Immature natural killer cell (primary cell): Measurements from ENCODE around the gene ADAMTS10. TPM values are rescaled to one million over a fixed set of nuclear protein-coding genes. Genes with fewer than 3 reads are reported as not detected.
A peak's percentile ranks its signal among the peaks of the same experiment; 100 is the strongest.

ENCODE experiments used
- DNase-seq, 3 donors: peaks; one replicate each; pipeline ENCODE4 v3.0.0; 2022; ENCODE audit warnings: mixed read lengths in 1 of 3
- H3K27ac Mint-ChIP-seq, 6 donors: one replicate each; pipeline ENCODE4 v1.8.0; 2020; ENCODE audit warnings: mixed read lengths in 6 of 6, mild to moderate bottlenecking in 5 of 6, inconsistent platforms in 4 of 6, moderate library complexity in 3 of 6
- H3K27me3 Mint-ChIP-seq, 3 donors: one replicate each; pipeline ENCODE4 v1.8.0; 2020 to 2021; ENCODE audit warnings: low read depth in 3 of 3, mild to moderate bottlenecking in 3 of 3, mixed read lengths in 3 of 3, moderate library complexity in 3 of 3, inconsistent platforms in 1 of 3
- H3K36me3 Mint-ChIP-seq, 3 donors: one replicate each; pipeline ENCODE4 v1.8.0; 2020; ENCODE audit warnings: mixed read lengths in 3 of 3, inconsistent platforms in 2 of 3, mild to moderate bottlenecking in 2 of 3
- H3K4me1 Mint-ChIP-seq, 2 donors: one replicate each; pipeline ENCODE4 v1.8.0; 2020; ENCODE audit warnings: inconsistent platforms in 2 of 2, mild to moderate bottlenecking in 2 of 2, mixed read lengths in 2 of 2, moderate library complexity in 1 of 2
- H3K4me3 Mint-ChIP-seq, 5 donors: one replicate each; pipeline ENCODE4 v1.8.0; 2020; ENCODE audit warnings: mild to moderate bottlenecking in 5 of 5, mixed read lengths in 5 of 5, inconsistent platforms in 3 of 5, moderate library complexity in 3 of 5
- H3K9me3 Mint-ChIP-seq, 6 donors: one replicate each; pipeline ENCODE4 v1.8.0; 2020; ENCODE audit warnings: mild to moderate bottlenecking in 6 of 6, mixed read lengths in 6 of 6, inconsistent platforms in 4 of 6, moderate library complexity in 3 of 6
- polyA plus RNA-seq, 3 donors: library from polyadenylated mRNA; unstranded; fragments of 300-500 nt; fragmentation: Illumina TruSeq; gene quantifications; one replicate each; pipeline ENCODE4 v1.2.3, GENCODE V29; 2021

Gene ADAMTS10
- polyA plus RNA-seq, 3 donors from 2014 or later, result 1.4 to 7.4 (median 2.3) TPM

DNA sequence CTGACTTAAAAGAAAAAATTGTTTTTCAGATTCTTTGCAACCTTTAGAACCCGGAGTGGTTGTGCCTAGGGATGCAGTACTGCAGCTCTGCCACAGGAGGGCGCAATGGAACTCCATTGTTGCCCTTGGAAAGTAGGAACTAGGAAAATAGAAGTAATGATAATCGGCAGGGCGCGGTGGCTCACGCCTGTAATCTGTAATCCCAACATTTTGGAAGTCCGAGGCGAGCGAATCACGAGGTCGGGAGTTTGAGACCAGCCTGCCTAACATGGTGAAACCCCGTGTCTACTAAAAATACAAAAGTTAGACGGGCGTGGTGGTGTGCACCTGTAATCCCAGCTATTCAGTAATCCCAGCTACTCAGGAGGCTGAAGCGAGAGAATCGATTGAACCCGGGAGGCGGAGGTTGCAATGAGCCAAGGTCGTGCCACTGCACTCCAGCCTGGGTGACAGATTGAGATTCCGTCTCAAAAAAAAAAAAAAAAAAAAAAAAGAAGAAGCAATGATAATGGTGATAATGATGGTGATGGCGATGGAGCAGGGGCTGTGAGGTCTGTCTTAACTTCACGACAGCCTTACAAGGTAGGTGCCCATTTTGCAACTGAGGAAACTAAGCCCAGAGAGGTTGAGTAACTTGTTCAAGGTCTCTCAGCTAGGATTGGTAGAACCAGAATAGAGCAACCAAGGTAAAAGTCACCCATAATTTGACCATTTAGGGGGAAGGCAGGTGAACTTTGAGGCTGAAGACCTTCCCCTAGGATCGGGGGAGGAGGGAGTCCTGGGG is 5.5 kb upstream of the ADAMTS10 start:
- Mint-ChIP-seq H3K4me1 (peaks cover 42 to 46% of the 10 kb centered on the region in 2 donors), H3K27me3 (peaks cover 12 to 21% (median 12%) of the 10 kb centered on the region in 3 donors), H3K36me3 (no peaks in the 10 kb centered on the region), H3K27ac (peak overlapping the region in 5 of 6 donors; percentile 51 to 91 (median 88)), H3K4me3 (peak overlapping the region; percentile 23 to 72 (median 46)), H3K9me3 (no peaks in the 10 kb centered on the region)
- peak; percentile 61 to 67 (median 65) for DNase-seq

DNA sequence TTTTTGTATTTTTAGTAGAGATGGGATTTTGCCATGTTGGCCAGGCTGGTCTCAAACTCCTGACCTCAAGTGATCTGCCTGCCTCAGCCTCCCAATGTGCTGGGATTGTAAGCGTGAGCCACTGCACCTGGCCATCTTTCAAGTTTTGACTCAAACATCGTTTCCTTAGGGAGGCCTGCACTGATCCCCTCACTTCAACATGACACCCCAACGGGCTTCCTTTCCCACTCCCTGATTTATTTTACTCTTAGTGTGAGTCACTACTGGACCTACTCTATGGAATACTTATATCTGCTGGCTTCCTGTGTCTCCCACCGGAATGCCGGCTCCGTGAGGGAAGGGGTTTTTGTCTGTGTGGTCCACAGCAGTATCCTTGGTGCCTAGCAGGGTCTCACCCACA is 4.5 kb upstream of the ADAMTS10 start:
- Mint-ChIP-seq H3K27ac (peak overlapping the region; percentile 51 to 91 (median 86)), H3K9me3 (no peaks in the 10 kb centered on the region), H3K4me1 (peaks cover 46 to 49% of the 10 kb centered on the region in 2 donors), H3K4me3 (peak overlapping the region in 4 of 5 donors; percentile 0 to 60 (median 20)), H3K27me3 (peaks cover 14 to 21% (median 16%) of the 10 kb centered on the region in 3 donors), H3K36me3 (peaks cover 0 to 3% (median 0%) of the 10 kb centered on the region in 3 donors)
- no peak for DNase-seq

DNA sequence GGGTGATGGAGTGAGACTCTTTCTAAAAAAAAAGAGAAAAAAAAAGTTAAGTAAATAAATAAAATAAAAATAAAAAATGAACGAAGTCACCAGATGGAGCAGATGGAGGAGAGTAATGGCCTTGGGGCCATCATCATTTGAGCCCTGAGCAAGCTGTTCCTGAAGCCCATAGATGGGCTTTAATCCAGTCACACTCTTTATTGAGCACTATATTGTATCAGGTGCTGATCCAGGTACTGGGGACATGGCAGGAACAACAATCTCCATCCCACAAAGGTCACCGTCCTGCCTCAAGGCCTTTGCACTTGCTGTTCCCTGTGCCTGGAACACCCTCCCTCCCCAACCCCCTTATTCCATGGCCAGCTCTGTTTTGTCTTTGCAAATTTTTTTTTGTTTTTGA is 3.9 kb upstream of the ADAMTS10 start:
- Mint-ChIP-seq H3K27me3 (peaks cover 17 to 25% (median 22%) of the 10 kb centered on the region in 3 donors), H3K4me3 (no peak overlapping the region), H3K36me3 (peaks cover 0 to 7% (median 0%) of the 10 kb centered on the region in 3 donors), H3K27ac (peak overlapping the region in 5 of 6 donors; percentile 51 to 91 (median 91)), H3K4me1 (peaks cover 51 to 55% of the 10 kb centered on the region in 2 donors), H3K9me3 (no peaks in the 10 kb centered on the region)
- no peak for DNase-seq

DNA sequence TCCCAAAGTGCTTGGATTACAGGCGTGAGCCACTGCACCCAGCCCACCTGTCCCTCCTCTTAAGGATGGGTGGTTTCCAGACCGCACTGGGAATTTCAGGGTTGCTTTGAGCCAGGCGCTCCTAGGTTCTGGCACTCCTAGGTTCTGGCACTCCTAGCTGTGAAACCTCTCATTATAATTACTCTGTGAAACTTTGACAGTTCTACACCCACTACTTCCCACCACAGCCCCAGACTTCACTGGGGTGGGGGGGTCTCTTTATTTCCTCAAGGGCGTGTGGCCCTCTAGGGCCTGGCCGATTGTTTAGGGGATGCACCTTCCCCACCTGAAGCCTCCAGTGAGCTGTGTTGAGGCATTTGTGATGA is 2.3 kb upstream of the ADAMTS10 start:
- peak overlapping the region; percentile 78 to 89 (median 80) for H3K4me3 Mint-ChIP-seq
- peaks cover 64 to 70% of the 10 kb centered on the region in 2 donors for H3K4me1 Mint-ChIP-seq
- H3K27me3 Mint-ChIP-seq, result peaks cover 22 to 29% (median 24%) of the 10 kb centered on the region in 3 donors
- no peaks in the 10 kb centered on the region for H3K9me3 Mint-ChIP-seq
- peak overlapping the region; percentile 81 to 98 (median 96) for H3K27ac Mint-ChIP-seq
- H3K36me3 Mint-ChIP-seq, result peaks cover 0 to 11% (median 0%) of the 10 kb centered on the region in 3 donors
- DNase-seq, result peak; percentile 58 to 71 (median 67)

DNA sequence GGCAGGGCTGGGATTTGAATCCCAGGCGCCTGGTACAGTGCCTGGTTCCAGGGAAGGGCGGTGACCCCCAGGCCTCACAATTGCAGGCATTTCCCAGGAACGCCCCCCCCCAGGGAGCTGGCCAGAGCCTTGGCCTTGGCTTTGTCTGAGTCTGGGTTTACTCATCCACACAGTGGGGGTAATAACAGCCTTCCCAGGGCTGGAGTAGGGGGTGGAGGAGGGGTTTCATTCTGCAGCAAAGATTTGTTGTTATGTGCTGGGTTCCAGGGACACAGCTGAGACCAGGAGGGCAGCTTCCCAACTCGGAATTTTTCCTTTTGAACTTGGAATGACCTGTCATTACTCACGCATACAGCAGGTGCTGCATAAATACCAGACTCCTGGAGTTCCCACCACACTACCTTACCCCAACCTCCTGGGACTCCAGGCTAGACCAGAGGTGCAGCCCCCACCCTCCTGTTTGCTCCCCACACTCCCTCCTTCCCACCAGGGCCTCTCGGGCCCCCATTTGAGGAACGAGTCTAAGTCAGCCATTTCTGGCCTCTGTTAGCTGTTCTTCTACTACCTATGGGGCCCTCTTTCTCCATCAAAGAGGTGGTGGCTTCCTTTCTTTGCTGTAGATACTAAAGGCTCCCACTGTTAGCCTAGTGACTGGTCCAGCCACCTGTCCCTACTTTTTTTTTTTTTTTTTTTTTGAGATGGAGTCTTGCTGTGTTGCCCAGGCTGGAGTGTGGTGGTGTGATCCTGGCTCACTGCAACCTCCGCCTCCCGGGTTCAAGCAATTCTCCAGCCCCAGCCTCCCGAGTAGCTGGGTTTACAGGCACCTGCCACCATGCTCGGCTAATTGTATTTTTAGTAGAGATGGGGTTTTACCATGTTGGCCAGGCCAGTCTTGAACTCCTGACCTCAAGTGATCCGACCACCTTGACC is 1.6 kb upstream of the ADAMTS10 start:
- Mint-ChIP-seq H3K27me3 (peaks cover 22 to 29% (median 24%) of the 10 kb centered on the region in 3 donors), H3K4me1 (peaks cover 67 to 76% of the 10 kb centered on the region in 2 donors), H3K9me3 (no peaks in the 10 kb centered on the region), H3K36me3 (peaks cover 0 to 11% (median under 1%) of the 10 kb centered on the region in 3 donors), H3K27ac (peak overlapping the region; percentile 81 to 98 (median 96)), H3K4me3 (peak overlapping the region; percentile 78 to 89 (median 80))
- DNase-seq, result peak in 2 of 3 donors; percentile 9 to 14

DNA sequence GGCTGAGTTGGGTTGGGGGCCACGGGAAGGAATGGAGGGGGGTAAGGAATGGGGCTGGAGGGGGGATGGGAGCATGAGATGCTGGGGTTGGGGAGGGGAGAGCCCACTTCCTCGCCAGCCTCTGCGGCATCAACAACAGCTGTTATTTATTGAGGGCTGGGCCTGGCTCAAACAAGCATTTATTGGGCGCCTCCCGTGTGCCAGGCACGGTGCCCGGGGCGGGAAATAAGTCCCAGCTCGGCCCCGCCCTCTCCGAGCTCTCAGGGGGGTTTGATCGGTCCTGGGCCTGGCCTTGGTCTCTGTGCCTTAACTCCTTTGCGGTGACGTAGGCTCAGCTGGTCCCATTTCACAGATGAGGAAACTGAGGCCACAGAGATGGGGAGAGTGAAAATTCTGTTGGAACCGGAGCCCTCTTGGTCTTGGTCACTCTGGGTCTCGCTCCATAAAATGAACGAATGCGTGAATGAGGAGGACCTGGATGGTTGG is 919 bp upstream of the ADAMTS10 start:
- Mint-ChIP-seq H3K27me3 (peaks cover 22 to 29% (median 24%) of the 10 kb centered on the region in 3 donors), H3K27ac (peak overlapping the region; percentile 30 to 98 (median 89)), H3K4me1 (peaks cover 74 to 83% of the 10 kb centered on the region in 2 donors)

DNA sequence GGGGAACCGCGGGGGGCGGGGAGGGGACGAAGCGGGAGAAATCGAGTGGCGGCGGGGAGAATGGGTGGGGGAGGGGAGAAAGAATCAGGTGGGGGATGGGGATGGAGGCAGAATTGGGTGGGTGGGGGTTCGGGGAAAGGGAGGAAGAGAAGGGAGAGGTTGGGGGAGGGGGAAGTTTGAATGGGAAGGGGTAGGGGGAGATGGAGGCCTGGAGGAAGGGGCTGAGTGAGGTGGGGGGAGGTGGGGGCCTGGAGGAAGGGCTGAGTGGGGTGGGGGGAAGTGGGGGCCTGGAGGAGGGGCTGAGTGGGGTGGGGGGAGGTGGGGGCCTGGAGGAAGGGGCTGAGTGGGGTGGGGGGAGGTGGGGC is 403 bp upstream of the ADAMTS10 start:
- peaks cover 20 to 29% (median 24%) of the 10 kb centered on the region in 3 donors for H3K27me3 Mint-ChIP-seq
- peaks cover 0 to 17% (median 9%) of the 10 kb centered on the region in 3 donors for H3K36me3 Mint-ChIP-seq
- no peak for DNase-seq
- peak overlapping the region in 1 of 6 donors; percentile 71 for H3K27ac Mint-ChIP-seq
- H3K4me3 Mint-ChIP-seq, result peak overlapping the region in 1 of 5 donors; percentile 51
- H3K9me3 Mint-ChIP-seq, result no peaks in the 10 kb centered on the region
- H3K4me1 Mint-ChIP-seq, result peaks cover 73 to 82% of the 10 kb centered on the region in 2 donors

More for the DNA sequence above, 919 bp upstream of the ADAMTS10 start:
- Mint-ChIP-seq H3K36me3 (peaks cover 0 to 17% (median 7%) of the 10 kb centered on the region in 3 donors), H3K9me3 (no peaks in the 10 kb centered on the region), H3K4me3 (peak overlapping the region; percentile 60 to 82 (median 77))
- peak; percentile 30 to 40 (median 33) for DNase-seq

DNA sequence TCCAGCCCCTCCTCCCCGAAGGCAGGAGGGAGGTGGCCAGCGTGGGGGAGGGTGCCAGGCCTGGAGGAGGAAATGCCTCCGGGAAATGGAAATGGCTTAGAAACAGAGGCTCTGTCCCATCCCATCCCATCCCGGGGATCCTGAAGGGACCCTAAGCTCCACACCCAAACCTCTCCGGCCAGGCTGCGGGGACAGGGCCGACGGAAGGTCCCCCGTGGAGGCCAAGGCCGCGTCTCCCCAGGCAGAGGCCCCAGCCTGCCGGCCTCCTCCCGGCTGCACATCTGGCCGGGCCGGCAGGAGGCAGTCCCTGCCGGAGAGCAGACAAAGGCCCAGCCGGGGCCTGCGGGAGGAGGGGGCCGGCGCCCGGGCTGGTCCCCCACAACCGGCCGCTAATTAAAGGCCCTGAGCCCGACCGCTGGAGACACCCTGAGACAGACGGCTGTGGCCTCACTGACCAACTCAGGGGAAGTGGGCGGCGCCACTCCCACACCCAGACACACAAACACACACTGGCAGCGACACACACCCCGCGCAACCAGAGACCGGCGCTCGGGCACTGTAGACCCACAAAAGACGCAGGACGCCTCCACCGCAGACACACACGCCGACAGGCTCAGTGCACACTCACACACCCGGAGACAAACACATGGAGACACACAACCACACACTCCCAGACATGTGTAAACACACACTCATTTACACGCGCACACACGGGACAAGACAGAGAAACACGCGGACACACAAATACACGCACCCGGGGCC is 1.1 kb downstream of the ADAMTS10 start:
- peaks cover 59 to 67% of the 10 kb centered on the region in 2 donors for H3K4me1 Mint-ChIP-seq
- H3K9me3 Mint-ChIP-seq, result peaks cover 0 to 2% (median 0%) of the 10 kb centered on the region in 6 donors
- H3K36me3 Mint-ChIP-seq, result peaks cover 0 to 27% (median 14%) of the 10 kb centered on the region in 3 donors
- H3K27ac Mint-ChIP-seq, result peak overlapping the region; percentile 95 to 99 (median 96)
- H3K4me3 Mint-ChIP-seq, result peak overlapping the region; percentile 95 to 99 (median 99)
- H3K27me3 Mint-ChIP-seq, result peaks cover 17 to 27% (median 22%) of the 10 kb centered on the region in 3 donors
- DNase-seq, result peak; percentile 63 to 71 (median 65)

DNA sequence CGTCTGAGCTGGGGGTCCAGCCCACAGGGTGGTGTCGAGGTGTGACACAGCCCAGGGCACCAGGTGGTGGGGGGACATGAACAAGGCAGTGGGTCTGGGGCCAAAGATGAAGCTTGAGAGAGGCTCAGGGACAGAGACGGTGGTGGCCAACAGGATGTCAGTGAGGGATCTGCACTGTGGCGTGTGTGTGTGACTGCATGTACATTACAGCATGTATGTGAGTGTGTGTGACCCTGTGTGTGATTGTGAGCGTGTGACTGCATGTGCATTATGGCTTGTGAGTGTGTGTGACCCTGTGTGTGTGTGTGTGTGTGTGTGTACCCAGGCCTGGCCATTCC is 1.6 kb downstream of the ADAMTS10 start:
- Mint-ChIP-seq H3K27me3 (peaks cover 17 to 27% (median 22%) of the 10 kb centered on the region in 3 donors), H3K9me3 (peaks cover 0 to 2% (median 0%) of the 10 kb centered on the region in 6 donors), H3K4me1 (peaks cover 57 to 62% of the 10 kb centered on the region in 2 donors), H3K36me3 (peaks cover 0 to 27% (median 15%) of the 10 kb centered on the region in 3 donors), H3K27ac (peak overlapping the region; percentile 78 to 97 (median 93)), H3K4me3 (peak overlapping the region; percentile 91 to 99 (median 98))
- DNase-seq, result peak in 1 of 3 donors; percentile 12

DNA sequence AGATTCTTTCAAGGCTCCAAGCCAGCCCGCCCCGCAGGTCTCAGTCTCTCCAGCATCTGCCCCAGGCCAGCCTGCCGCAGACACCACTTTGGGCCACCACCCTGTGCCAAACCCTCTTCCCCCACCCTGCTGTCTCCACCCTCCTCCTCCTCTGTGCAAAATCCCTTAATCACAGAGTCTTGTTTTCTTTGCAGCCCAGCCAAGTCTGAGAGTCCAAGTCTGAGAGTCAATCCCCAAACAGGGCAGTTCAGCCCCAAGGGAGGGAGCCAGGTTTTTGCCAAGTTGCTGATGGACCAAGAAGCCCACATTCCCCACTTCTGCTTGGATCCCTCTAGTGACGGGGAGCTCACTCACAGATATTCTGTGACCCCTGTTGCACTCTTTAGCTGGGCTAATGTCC is 3.1 kb downstream of the ADAMTS10 start:
- Mint-ChIP-seq H3K27ac (peak overlapping the region; percentile 17 to 96 (median 85)), H3K4me1 (peaks cover 44 to 50% of the 10 kb centered on the region in 2 donors), H3K36me3 (peaks cover 0 to 38% (median 21%) of the 10 kb centered on the region in 3 donors), H3K27me3 (peaks cover 15 to 22% (median 17%) of the 10 kb centered on the region in 3 donors), H3K4me3 (peak overlapping the region; percentile 14 to 49 (median 27)), H3K9me3 (peaks cover 0 to 2% (median 0%) of the 10 kb centered on the region in 6 donors)
- DNase-seq, result no peak

DNA sequence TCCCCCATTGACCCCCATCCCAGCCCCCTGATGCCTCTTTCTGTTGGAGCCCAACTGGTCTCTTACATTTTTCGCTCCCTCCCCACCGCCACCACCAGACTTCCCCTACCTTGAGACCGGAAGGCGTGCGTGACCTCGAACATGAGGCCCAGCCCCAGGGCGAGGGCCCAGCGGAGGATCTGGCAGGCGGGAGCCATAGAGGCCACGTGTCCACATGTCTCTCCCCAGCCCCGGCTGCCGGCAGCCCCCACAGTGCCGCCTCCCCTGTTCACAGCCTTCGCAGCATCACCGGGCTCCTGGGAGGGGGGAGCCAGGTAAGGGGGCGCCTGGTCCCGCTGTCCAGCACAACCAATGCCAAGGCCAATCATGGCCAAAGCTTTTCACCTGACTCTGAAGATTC is 5.0 kb downstream of the ADAMTS10 start:
- Mint-ChIP-seq H3K4me3 (no peak overlapping the region), H3K27me3 (peaks cover 12 to 14% (median 12%) of the 10 kb centered on the region in 3 donors), H3K36me3 (peaks cover 6 to 46% (median 29%) of the 10 kb centered on the region in 3 donors), H3K9me3 (peaks cover 0 to 2% (median 0%) of the 10 kb centered on the region in 6 donors), H3K4me1 (peaks cover 36 to 38% of the 10 kb centered on the region in 2 donors), H3K27ac (no peak overlapping the region)
- no peak for DNase-seq

DNA sequence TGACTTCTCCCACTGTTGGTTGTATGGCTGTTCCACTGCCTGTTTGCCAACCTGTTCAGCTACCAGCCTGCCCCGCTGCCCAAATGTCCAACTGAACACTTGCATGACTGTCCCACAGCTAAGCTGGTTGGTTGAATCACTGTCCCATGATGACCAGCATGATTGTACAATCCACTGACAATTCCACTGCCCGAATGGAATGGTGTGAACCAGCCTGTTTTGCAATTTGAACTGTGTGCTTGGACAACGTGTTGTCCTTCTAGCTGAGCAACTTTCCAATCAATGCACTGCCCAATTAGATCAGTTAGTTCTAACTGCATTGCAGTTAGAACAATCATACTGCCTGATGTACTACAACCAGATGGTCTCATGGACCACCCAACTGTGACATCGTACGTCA is 8.7 kb downstream of the ADAMTS10 start:
- H3K36me3 Mint-ChIP-seq, result peaks cover 13 to 50% (median 40%) of the 10 kb centered on the region in 3 donors
- no peak overlapping the region for H3K4me3 Mint-ChIP-seq
- peak overlapping the region in 1 of 6 donors; percentile 30 for H3K27ac Mint-ChIP-seq
- peaks cover 0 to 2% (median 0%) of the 10 kb centered on the region in 6 donors for H3K9me3 Mint-ChIP-seq
- DNase-seq, result no peak
- H3K27me3 Mint-ChIP-seq, result peaks cover 0 to 5% (median 0%) of the 10 kb centered on the region in 3 donors
- peaks cover 4 to 8% of the 10 kb centered on the region in 2 donors for H3K4me1 Mint-ChIP-seq
